HPDE6-E6E7 (cell line): ENCODE results near the gene GALNT18.
"Not testable (repeated sequence)": the region's sequence is repeated elsewhere in the genome, so short reads cannot be mapped to it uniquely, and the experiment has no call there.

Experiments
- DNase-seq: peaks from one replicate; pipeline ENCODE4 v3.0.0; 2011; ENCODE audit warnings: missing footprints; ENCODE audit errors: extremely low spot score

The GALNT18 gene

GRCh38 chr11:11463405-11463804 is 158.4 kb downstream of the GALNT18 start:
- DNase-seq = no peak

- no peak for DNase-seq
These were observed 160.3 kb downstream of the GALNT18 start for GRCh38 chr11:11461473-11461872.

- no peak for DNase-seq
These were observed 162.2 kb downstream of the GALNT18 start for GRCh38 chr11:11459578-11459977.

DNA sequence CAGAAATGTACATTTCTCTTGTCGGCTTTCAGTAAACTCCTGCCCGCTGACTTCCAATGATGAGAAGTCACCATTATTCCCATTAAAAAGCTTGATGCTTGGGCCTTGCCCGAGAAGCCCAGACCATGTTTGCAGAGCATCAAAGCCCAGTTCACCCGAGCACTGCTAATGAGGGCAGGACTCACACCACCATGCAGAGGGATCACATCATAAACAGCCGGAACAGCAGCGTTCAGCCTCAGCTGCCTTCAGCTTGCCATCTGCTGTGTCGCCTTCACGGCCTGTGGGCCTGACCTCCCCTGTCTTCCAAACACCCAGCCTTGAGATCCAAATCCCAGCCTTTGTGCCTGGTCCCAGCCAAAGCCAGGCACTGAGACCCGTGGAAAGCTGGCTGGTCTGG is 163.3 kb downstream of the GALNT18 start:
- no peak for DNase-seq

DNA sequence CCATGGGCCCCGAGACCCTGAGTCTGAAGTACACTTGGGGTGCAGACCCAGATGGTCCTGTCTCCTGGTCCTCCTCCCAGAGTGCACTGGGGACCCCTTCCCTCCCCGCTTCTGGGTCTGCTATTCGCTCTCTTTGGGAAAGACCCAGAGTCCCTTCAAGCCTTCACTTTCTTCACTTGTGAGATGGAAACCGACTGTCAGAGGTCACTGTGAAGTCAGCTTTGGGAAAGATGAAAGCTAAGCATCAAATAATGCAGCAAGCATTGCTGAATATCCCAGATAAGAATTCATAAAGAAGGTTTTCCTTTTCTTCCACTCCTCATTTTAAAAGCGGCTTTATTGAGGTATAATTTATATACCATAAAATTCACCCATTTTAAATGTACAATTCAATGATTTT is 163.8 kb downstream of the GALNT18 start:
- no peak for DNase-seq

DNA sequence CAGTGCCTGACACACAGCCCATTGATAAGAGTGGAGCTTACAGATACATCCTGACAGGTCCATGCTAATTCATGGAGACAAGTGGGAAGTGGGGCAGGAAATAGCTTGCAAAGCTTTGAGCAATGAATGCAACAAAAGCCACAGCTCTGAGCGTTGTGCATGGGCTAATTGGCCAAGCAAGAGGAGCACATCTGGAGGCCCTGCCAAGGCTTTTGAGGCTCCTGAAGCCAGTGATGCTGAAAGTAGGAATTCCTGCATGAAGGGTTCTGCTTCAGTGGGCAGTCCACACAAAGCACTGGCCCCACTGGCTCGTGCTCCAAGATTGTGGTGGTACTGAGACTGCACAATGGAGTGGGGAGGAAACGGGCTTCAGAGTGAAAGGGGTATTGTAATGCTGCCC is 164.9 kb downstream of the GALNT18 start:
- DNase-seq = no peak

DNA sequence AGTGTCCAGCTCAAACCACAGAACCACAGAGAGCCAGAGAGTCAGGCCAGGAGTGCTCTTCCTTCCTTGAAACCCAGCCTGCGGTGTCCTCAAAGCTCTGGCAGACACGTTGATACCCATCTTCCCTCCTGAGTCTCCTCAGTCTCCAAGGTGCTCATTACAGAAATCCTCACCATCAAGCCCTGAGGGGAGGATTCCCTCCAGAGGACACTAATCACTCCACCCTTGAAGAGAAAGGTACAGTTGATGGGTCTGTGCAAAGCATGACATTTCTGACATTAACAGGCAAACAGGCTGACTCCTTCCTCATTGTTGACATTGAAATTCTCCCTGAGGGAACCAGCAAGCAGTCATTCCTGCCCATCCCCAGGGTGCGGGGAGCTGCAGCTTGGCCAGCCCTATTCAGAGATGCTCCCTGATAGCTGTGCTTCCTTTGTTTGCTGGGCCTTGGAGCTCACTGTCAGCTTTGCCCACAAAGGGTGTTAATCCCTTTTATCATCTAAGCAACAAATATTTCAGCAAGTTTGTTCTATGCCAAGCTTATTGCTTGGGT is 167.1 kb downstream of the GALNT18 start:
- DNase-seq = no peak

- DNase-seq = peak; percentile 22
These were observed 170.3 kb downstream of the GALNT18 start for GRCh38 chr11:11451501-11452005.

GRCh38 chr11:11450744-11451362 is 171.0 kb downstream of the GALNT18 start:
- no peak for DNase-seq

DNA sequence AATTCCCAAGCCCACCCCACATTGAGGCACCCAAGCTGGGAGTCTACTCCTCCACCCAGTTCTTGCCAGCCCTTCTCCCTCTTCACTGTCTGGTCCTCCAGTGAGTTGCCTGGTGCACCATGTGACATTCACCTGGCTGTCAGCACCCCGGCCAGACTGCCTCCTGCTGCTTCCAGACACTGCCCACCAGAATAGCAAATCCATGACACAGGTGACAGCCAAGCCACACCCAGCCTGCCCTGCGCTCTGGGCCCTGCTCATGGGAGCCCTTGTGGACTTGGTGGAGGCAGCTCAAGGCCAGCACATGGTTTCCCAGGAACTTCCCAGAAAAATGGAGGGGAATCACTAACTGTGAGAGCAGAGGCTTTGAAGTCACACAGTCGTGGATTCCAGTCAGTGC is 172.5 kb downstream of the GALNT18 start:
- DNase-seq = no peak

DNA sequence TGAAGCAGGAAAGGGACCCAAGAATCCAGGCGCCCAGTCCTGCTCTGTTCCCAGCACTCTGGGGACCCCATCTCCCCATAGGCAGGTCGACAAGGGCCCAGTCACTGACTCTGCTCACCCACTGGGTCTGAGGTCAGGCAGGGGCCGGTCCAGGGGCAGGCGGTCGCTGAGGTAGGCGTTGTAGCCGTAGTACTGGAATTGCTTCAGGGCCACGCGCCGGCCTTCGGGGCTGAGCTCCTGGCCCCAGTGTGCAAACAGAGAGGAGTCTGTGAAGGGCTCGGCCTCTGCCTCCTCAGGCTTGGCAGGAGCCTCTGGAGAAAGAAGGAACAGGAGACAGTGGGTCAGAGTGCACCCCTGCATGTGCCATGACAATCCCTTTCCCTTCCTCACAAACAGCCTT is 173.2 kb downstream of the GALNT18 start:
- DNase-seq = no peak

GRCh38 chr11:11447601-11448000 is 174.2 kb downstream of the GALNT18 start:
- not testable (repeated sequence) for DNase-seq

DNA sequence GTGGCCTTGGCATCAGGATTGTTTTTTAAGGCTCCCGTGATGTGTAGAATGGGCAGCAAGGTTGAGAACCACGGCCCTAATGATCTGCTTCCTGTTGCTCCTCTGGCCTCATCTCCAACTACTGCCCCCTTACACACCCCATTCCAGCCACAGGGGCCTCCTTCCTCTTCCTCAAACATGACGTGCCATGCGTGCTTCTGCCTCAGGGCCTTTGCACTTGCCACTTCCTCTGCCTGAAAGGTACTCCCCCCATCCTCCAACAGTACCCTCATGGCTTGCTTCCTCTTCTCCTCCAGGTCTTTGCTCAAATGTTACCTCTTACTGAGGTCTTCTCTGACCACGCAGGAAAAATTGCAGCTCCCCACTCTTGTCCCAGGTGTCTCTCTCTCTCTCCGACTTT is 174.8 kb downstream of the GALNT18 start:
- DNase-seq = no peak

GRCh38 chr11:11446564-11446963 is 175.2 kb downstream of the GALNT18 start:
- DNase-seq = no peak

DNA sequence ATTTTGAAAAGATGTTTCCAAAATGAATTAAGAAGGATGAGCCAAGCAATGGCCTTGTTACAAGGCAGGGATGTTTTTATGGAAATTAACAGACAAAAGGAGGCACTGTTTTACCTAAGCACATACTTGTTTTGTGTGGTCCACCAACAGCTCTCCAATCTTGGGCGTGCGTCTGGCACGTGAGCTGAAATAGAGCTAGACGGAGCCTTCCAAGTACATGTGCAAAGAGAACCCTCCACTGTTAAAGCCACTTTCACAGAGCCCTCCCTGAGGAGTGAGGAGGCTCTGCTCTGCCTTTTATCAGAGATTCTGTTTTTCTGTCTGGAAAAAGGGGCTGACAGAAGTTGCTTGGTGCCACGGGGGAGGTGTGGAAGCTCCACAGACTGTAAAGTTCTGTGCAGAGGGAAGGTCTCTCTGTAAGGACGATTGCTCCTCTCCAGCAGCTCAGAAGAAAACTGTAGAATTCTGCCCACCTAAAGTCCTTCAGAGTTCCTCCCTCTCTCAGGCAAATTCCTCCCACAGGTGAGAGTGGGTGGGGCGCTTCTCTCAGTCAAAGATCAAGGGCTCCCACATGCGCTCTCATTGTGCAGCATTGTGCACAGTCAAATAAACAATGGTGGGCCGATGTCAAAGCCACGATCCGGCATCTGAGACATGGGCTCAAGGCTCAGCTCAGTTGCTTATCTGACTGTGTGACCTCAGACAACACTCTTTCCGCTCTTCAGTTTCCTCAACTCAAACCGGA is 176.2 kb downstream of the GALNT18 start:
- DNase-seq = no peak

DNA sequence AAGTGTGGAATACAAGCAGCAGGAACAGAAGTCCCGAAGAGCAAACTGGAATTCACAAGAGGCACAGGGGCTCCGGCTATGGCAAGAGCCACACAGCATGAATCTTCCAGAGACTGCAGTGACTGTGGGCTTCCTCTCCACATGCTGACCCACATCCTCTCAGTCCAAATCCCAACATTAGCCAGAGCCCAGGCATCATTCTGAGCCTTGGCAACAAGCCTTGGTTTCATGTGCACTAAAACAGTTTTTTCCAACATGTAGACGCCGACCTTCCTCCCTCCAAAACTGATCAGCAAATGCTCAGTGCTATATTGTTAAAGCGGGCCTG is 177.0 kb downstream of the GALNT18 start:
- DNase-seq = no peak

DNA sequence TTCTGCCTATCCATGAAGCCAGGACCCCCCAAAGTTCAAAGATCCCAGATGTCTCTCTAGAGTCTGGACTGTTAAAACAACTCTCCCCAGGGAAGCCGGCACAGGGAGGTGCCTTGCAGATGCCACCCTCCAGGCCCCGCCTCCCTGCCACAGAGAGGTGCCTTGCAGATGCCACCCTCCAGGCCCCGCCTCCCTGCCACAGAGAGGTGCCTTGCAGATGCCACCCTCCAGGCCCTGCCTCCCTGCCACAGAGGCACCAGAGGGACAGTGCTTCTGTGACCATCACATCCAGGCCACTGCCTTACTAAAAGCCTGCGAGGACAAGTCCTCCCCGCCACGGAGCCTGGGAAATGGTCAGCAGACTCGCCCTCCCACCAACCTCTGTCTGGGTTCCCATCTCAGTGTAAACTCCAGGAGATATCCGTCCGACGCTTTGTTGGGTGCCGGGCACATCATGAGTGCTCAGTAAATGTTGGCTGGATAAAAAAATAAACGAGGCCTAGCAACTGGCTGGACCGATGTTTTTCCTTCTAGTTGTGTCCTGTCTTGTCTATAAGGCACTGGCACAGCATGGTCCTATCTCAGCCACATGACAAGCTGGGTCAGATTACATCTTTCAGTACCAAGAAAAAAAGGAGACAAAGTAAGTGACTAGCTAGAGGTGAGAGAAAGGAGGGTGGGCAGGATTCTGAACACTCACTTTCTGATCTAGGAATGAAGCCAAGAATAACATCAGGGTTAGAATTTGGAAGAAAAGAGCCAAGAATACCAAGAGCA is 177.6 kb downstream of the GALNT18 start:
- no peak for DNase-seq

DNA sequence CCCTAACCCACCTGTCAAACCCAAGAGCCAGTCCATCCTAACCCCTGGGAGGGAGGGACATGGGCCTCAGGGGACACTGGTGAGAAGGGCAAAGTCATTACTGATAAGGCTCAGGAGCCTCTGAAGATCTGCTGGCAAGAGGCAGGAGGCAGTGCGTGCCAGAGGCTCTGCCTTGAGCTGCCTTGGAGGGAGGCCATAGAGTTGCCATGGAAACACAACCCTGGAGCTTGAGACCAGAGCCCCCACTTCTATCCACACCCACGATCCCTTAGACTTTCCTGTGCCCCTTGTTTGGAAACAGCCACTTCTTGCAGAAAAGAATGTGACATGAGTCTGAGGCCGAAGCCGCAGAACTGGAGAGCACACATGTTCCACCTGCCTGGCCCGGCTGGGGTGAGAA is 179.0 kb downstream of the GALNT18 start:
- DNase-seq = no peak

- DNase-seq = no peak
These were observed 180.3 kb downstream of the GALNT18 start for GRCh38 chr11:11441516-11441915.

DNA sequence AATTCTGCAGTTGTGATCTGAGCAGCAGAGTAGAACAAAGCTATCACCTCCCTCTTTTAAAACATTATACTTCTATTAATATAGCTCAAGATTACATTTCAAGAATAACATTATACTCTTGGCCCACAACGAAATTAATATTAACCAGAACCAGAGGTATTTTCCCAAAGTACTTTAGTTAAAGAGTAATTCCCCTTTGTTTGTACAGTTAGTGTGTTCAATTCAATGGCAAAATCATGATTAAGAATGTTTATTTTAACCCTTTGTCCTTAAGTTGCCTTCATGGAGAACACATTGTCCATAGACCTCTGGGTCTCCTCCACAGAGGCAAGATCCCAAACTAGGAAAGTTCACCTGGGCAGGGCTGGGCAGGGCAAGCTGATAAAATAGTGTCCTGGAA is 180.7 kb downstream of the GALNT18 start:
- no peak for DNase-seq

DNA sequence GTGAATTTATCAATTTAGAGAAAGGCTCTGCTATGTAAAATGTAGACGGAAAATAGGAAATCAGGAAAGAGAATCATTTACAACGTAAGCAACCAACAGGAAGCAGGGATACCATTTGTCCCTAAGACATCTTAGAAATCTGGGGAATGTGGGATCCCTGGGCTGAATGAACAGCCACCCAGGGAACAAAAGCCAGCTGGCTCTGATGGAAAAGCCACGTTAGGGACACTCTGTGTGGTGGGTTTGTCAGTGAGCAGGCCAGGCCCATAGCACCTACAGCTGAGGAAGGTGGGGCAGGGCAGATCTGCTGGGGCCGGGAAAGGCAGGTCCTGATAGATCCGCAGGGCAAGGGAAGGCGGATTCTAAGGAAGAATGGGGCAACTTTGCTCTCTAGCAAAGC is 181.7 kb downstream of the GALNT18 start:
- no peak for DNase-seq

DNA sequence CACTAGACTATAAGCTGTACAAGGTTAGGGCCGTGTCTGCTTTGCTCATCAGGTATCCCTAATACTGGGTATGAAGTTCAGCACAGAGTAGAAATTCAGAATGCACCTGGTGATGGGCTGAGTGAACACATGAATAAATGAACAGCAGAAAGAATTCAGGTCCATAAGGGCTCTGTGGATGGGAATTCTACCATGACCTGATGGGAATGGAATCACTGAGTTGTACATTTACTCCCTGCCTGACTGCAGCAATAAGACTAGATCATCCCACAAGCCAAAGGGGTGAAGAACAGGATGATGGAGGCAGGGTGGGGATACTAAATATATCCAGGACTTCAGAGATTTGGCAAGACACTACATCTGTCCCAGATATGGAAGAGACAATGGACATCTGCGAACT is 182.2 kb downstream of the GALNT18 start:
- no peak for DNase-seq
